PC-9 (cell line): ENCODE measurements around the gene RAB24. TPM values are rescaled to one million over a fixed set of nuclear protein-coding genes. Genes with fewer than 3 reads are reported as not detected.
A peak's percentile ranks its signal among the peaks of the same experiment; 100 is the strongest.

ENCODE experiments used
- BruUV-seq: library from RNA; stranded (reverse); fragments of 400-500 nt; replicated peaks from 2 replicates; lab custom pipeline; 2021; lab: Mats Ljungman, UMichigan
- CTCF ChIA-PET: fragments of 300-600 bp; sonication (Branson Sonifier 250); formaldehyde crosslinking; loops from one replicate; lab custom pipeline; 2022; ENCODE audit warnings: antibody characterized with exemption; lab: Charles Lee
- POLR2A ChIA-PET: fragments of 300-600 bp; sonication (Branson Sonifier 250); formaldehyde crosslinking; loops from one replicate; lab custom pipeline; 2022; ENCODE audit warnings: antibody characterized with exemption; ENCODE audit not compliant: unreplicated experiment; lab: Charles Lee
- DNase-seq, 2 experiments: peaks; one replicate each; pipeline versions ENCODE4 v3.0.0 to v3.0.0-alpha.2; 2015 to 2022; ENCODE audit warnings: mixed read lengths in 1 of 2
- H2AFZ ChIP-seq: fragments of 200-600 bp; sonication (generic); 2 replicates; pipeline ENCODE4 v1.8.1; 2017; ENCODE audit warnings: antibody characterized with exemption
- H3F3A ChIP-seq: fragments of 200-600 bp; sonication (generic); 2 replicates; pipeline ENCODE4 v1.8.1; 2017; ENCODE audit warnings: antibody characterized with exemption, mild to moderate bottlenecking, low read depth; ENCODE audit not compliant: insufficient read depth
- H3K27ac ChIP-seq: fragments of 200-600 bp; sonication (generic); 2 replicates; pipeline ENCODE4 v1.6.1; 2016; ENCODE audit warnings: mixed run types
- H3K27me3 ChIP-seq: fragments of 200-600 bp; sonication (generic); 2 replicates; pipeline ENCODE4 v1.6.1; 2016; ENCODE audit warnings: low read depth, mixed run types; ENCODE audit not compliant: insufficient read depth
- H3K36me3 ChIP-seq: fragments of 200-600 bp; sonication (generic); 2 replicates; pipeline ENCODE4 v1.6.1; 2016; ENCODE audit warnings: low read depth, mixed run types
- H3K4me1 ChIP-seq: fragments of 200-600 bp; sonication (generic); replicated peaks from 2 replicates; pipeline ENCODE4 v1.6.1; 2016; ENCODE audit warnings: mixed run types; ENCODE audit not compliant: insufficient read depth
- H3K4me2 ChIP-seq: fragments of 200-600 bp; sonication (generic); 2 replicates; pipeline ENCODE4 v1.6.1; 2017; ENCODE audit warnings: mixed run types
- H3K4me3 ChIP-seq: fragments of 200-600 bp; sonication (generic); 2 replicates; pipeline ENCODE4 v1.6.1; 2016; ENCODE audit warnings: mixed run types
- H3K79me2 ChIP-seq: fragments of 200-600 bp; sonication (generic); 2 replicates; pipeline ENCODE4 v1.6.1; 2017; ENCODE audit warnings: low read depth, mixed run types
- H3K9me2 ChIP-seq: fragments of 200-600 bp; sonication (generic); 2 replicates; pipeline ENCODE4 v1.8.1; 2017; ENCODE audit warnings: mild to moderate bottlenecking; ENCODE audit not compliant: insufficient read depth
- H3K9me3 ChIP-seq: fragments of 200-600 bp; sonication (generic); 2 replicates; pipeline ENCODE4 v1.8.1; 2016; ENCODE audit warnings: low read depth; ENCODE audit not compliant: insufficient read depth
- H4K20me1 ChIP-seq: fragments of 200-600 bp; sonication (generic); 2 replicates; pipeline ENCODE4 v1.8.1; 2017; ENCODE audit not compliant: insufficient read depth
- CTCF ChIP-seq: fragments of 200-600 bp; sonication (generic); conservative IDR thresholded peaks from 2 replicates; pipeline ENCODE4 v1.6.1; 2017; ENCODE audit warnings: mixed run types, antibody characterized with exemption, mild to moderate bottlenecking, moderate library complexity
- EZH2 ChIP-seq: fragments of 200-600 bp; sonication (generic); IDR thresholded peaks from 2 replicates; pipeline ENCODE4 v1.8.0; 2017; ENCODE audit warnings: antibody characterized with exemption, low read depth
- intact Hi-C: fragments of 100-400 bp; cut with micrococcal nuclease; formaldehyde crosslinking; loops from one replicate; pipeline ENCODE4 v1.10.0; 2022; ENCODE audit not compliant: unreplicated experiment
- total RNA-seq: library from RNA; stranded (reverse); gene quantifications from 2 replicates; pipeline ENCODE4 v1.2.3, GENCODE V29; 2021

RAB24 gene
- total RNA-seq, 1 experiment from 2014 or later = 16.9 TPM

GRCh38 chr5:177327539-177328522, 24.3 kb upstream of the RAB24 start:
- H3F3A ChIP-seq = peaks cover 29% of the 10 kb centered on the region
- DNase-seq = no peak
- ChIA-PET CTCF (interaction anchor here (0.6 to 0.8 kb wide), 3 partner anchors 10 to 222 kb away, joined by 3 to 5 read pairs (median 3); no protein-coding TSS in a partner anchor), POLR2A (interaction anchor here (0.6 to 0.7 kb wide), 3 partner anchors 39 to 876 kb away, joined by 3 to 4 read pairs (median 3); partner anchors contain the start of gene HNRNPAB)
- no peaks in the 10 kb centered on the region for H3K27me3 ChIP-seq
- no peaks in the 10 kb centered on the region for H3K9me2 ChIP-seq
- no peak overlapping the region for H3K4me2 ChIP-seq
- intact Hi-C loops = no loop called here
- H3K36me3 ChIP-seq = no peaks in the 10 kb centered on the region
- no peak overlapping the region for H3K4me3 ChIP-seq
- no peak overlapping the region for H2AFZ ChIP-seq
- TF ChIP-seq CTCF = no peak
- no peak for TF ChIP-seq EZH2
- no peaks in the 10 kb centered on the region for H4K20me1 ChIP-seq
- no peaks in the 10 kb centered on the region for H3K9me3 ChIP-seq
- H3K4me1 ChIP-seq = peaks cover 23% of the 10 kb centered on the region
- no peak overlapping the region for H3K27ac ChIP-seq
- BruUV-seq = no TSS peak
- no peaks in the 10 kb centered on the region for H3K79me2 ChIP-seq

GRCh38 chr5:177325868-177326381, 22.4 kb upstream of the RAB24 start:
- Histone ChIP-seq H3K4me2 (peak overlapping the region; percentile 68), H3K9me3 (no peaks in the 10 kb centered on the region), H3K36me3 (no peaks in the 10 kb centered on the region), H3K79me2 (no peaks in the 10 kb centered on the region), H3K4me1 (peaks cover 23% of the 10 kb centered on the region), H3F3A (peaks cover 33% of the 10 kb centered on the region), H3K9me2 (no peaks in the 10 kb centered on the region), H4K20me1 (no peaks in the 10 kb centered on the region), H3K27me3 (no peaks in the 10 kb centered on the region), H3K27ac (peak overlapping the region; percentile 42), H2AFZ (no peak overlapping the region), H3K4me3 (no peak overlapping the region)
- peak; percentile 30 to 83 for DNase-seq
- no peak for TF ChIP-seq EZH2
- no peak for TF ChIP-seq CTCF
- ChIA-PET POLR2A (no interaction called here), CTCF (no interaction called here)
- no TSS peak for BruUV-seq
- intact Hi-C loops = no loop called here

- CTCF ChIA-PET = no interaction called here
- H3K36me3 ChIP-seq = no peaks in the 10 kb centered on the region
- H4K20me1 ChIP-seq = peaks cover 8% of the 10 kb centered on the region; the same call in 1 of the 2 replicates
- H2AFZ ChIP-seq = no peak overlapping the region
- POLR2A ChIA-PET = no interaction called here
- no peak for TF ChIP-seq CTCF
- no peak for TF ChIP-seq EZH2
- no peaks in the 10 kb centered on the region for H3K9me2 ChIP-seq
- H3F3A ChIP-seq = peaks cover 24% of the 10 kb centered on the region
- no peak overlapping the region for H3K4me2 ChIP-seq
- no peaks in the 10 kb centered on the region for H3K79me2 ChIP-seq
- H3K27ac ChIP-seq = no peak overlapping the region
- no peak for DNase-seq
- intact Hi-C loops = no loop called here
- H3K9me3 ChIP-seq = no peaks in the 10 kb centered on the region
- no TSS peak for BruUV-seq
- no peaks in the 10 kb centered on the region for H3K27me3 ChIP-seq
- no peak overlapping the region for H3K4me3 ChIP-seq
- peaks cover 10% of the 10 kb centered on the region for H3K4me1 ChIP-seq
These were observed 17.4 kb upstream of the RAB24 start for GRCh38 chr5:177320879-177321278.
